Spleen (tissue), 7 donors: Measurements from ENCODE around the gene MYH14.

Source experiments
- CTCF ChIP-seq, 11 experiments: fragments of 200-600 bp in 7 of 11; fragments of 450-650 bp in 4 of 11; sonication (generic) in 4 of 11; IDR thresholded peaks in 8 of 11; conservative IDR thresholded peaks in 3 of 11; 1 replicate in 7 of 11; 2 replicates in 4 of 11; pipeline versions ENCODE4 v1.4.0 to v1.8.0; 2016 to 2021; ENCODE audit warnings: antibody characterized with exemption in 11 of 11, inconsistent platforms in 4 of 11, mild to moderate bottlenecking in 1 of 11
- POLR2A ChIP-seq, 3 donors: fragments of 450-650 bp; IDR thresholded peaks; one replicate each; pipeline ENCODE4 v1.5.1; 2017; ENCODE audit warnings: antibody characterized with exemption in 3 of 3, mild to moderate bottlenecking in 1 of 3
- donor health status: DM: no; HTN: no; CAD: no; lungs with moderate emphysema.
- donor health status: DM: no; HTN: no; CAD: no.
- donor health status: DM: no; HTN: no; CAD: no.

DNA sequence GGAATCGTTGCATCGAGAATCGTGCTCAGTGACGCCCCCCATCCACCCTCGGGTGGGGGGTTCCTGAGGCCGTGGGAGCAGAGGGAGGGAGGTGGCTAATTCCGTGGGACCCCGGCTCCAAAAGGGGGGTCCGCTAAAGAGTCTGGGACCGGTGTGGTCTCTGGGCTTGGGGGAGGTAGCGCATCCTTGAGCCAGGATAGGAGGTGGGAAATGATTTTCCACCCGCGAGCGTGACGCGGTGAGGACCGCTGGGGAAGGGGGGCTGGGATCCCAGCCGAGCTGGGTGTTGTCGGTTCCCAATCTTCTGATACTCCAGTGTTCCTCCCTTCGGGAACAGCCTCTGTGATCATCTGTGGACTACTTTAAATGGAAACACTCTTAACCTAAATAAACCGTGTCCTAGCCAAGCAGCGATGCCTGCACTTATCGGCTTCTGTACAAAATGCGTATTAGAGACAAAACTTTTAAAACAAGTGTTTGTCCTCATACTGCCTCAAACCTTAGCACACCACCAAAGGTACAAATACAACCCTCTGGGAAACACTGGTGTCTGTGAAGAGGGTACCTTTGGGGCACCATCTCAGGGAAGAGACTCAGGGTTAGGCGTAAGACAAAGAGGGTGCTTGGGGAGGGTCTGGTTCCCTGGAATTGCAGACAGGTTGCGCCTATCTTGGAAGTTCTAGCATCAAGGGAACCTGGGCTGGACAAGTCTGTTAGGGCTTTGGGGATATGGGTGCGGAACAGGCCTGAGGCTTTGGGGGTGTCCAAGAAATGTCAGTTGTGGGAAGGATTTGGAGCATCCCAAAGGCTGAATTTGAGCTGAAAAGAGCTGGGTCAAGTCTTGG lies 109.8 kb downstream of the MYH14 start:
- TF ChIP-seq CTCF (IDR thresholded peaks at IDR 0.05 in 8 of 11, conservative IDR thresholded peaks at IDR 0.05 in 3 of 11) = no peak
- TF ChIP-seq POLR2A (IDR thresholded peaks at IDR 0.05) = no peak
